K562 (cell line): Measurements from ENCODE around the gene WDR70. TPM values are rescaled to one million over a fixed set of nuclear protein-coding genes. Genes with fewer than 3 reads are reported as not detected.

Experiments
- ATF7 ChIP-seq: fragments of 450-650 bp; IDR thresholded peaks from 2 replicates; pipeline ENCODE4 v1.7.1; 2014; ENCODE audit warnings: mild to moderate bottlenecking, moderate library complexity
- BMI1 ChIP-seq: fragments of 150-350 bp; IDR thresholded peaks from 2 replicates; pipeline ENCODE4 v1.6.1; 2014; ENCODE audit warnings: low read length
- CSDE1 ChIP-seq, 2 experiments: fragments of 450-650 bp; IDR thresholded peaks; 2 replicates each; pipeline ENCODE4 v1.6.1; 2016; ENCODE audit warnings: mild to moderate bottlenecking in 1 of 2
- CXXC5 ChIP-seq: fragments of 250-450 bp; sonication (Bioruptor Pico); IDR thresholded peaks from 2 replicates; pipeline ENCODE4 v1.8.0; 2022; ENCODE audit warnings: inconsistent platforms, mild to moderate bottlenecking, moderate library complexity
- DNMT1 ChIP-seq: fragments of 450-650 bp; IDR thresholded peaks from 2 replicates; pipeline ENCODE4 v1.6.1; 2016; ENCODE audit warnings: antibody characterized with exemption, mild to moderate bottlenecking
- ELF1 ChIP-seq: fragments of 200-800 bp; sonication (Bioruptor generic); IDR thresholded peaks from 2 replicates; pipeline ENCODE4 v1.6.1; 2016; ENCODE audit warnings: missing genetic modification characterization, missing compliant biosample characterization
- JUND ChIP-seq, 2 experiments: IDR thresholded peaks; 2 replicates in 1 of 2; 3 replicates in 1 of 2; pipeline ENCODE4 v1.6.1; 2011; ENCODE audit warnings: borderline replicate concordance in 2 of 2, low read depth in 2 of 2, low read length in 2 of 2, improper control_type of control experiment in 1 of 2, missing biosample characterization in 1 of 2, missing genetic modification characterization in 1 of 2, missing genetic modification reagents in 1 of 2
- KLF10 ChIP-seq: fragments of 250-450 bp; sonication (Bioruptor Pico); IDR thresholded peaks from 2 replicates; pipeline ENCODE4 v1.6.1; 2021; ENCODE audit warnings: matching md5 sums
- LARP7 ChIP-seq: fragments of 450-650 bp; IDR thresholded peaks from 2 replicates; pipeline ENCODE4 v1.6.1; 2016
- MED1 ChIP-seq: sonication (generic); formaldehyde crosslinking; IDR thresholded peaks from 2 replicates; pipeline ENCODE4 v1.8.1; 2023; ENCODE audit warnings: missing genetic modification reagents, borderline replicate concordance
- PHB2 ChIP-seq: fragments of 450-650 bp; IDR thresholded peaks from 2 replicates; pipeline ENCODE4 v1.6.1; 2017; ENCODE audit warnings: low read depth
- SMARCA4 ChIP-seq: fragments of 450-650 bp; IDR thresholded peaks from 2 replicates; pipeline ENCODE4 v1.6.1; 2016
- TARDBP ChIP-seq: fragments of 450-650 bp; IDR thresholded peaks from 2 replicates; pipeline ENCODE4 v1.6.1; 2016
- TEAD2 ChIP-seq: fragments of 450-650 bp; IDR thresholded peaks from 2 replicates; pipeline ENCODE4 v1.6.1; 2016; ENCODE audit warnings: missing genetic modification characterization, control low read depth, missing compliant biosample characterization
- TFAM ChIP-seq: fragments of 250-450 bp; sonication (Bioruptor Pico); conservative IDR thresholded peaks from 2 replicates; pipeline ENCODE4 v1.5.0; 2021; ENCODE audit warnings: mild to moderate bottlenecking, moderate library complexity
- ZC3H11A ChIP-seq: IDR thresholded peaks from 2 replicates; pipeline ENCODE4 v1.6.1; 2012; ENCODE audit warnings: low read depth, low read length, improper control_type of control experiment
- ZNF133 ChIP-seq: fragments of 250-450 bp; sonication (Bioruptor Pico); IDR thresholded peaks from 2 replicates; pipeline ENCODE4 v1.4.0; 2020; ENCODE audit warnings: mild to moderate bottlenecking
- ZNF695 ChIP-seq: fragments of 450-650 bp; formaldehyde crosslinking; IDR thresholded peaks from 2 replicates; pipeline ENCODE4 v1.4.0; 2020; ENCODE audit warnings: mild to moderate bottlenecking, moderate library complexity
- ZNF696 ChIP-seq: fragments of 250-450 bp; sonication (Bioruptor Pico); conservative IDR thresholded peaks from 2 replicates; pipeline ENCODE4 v1.4.0; 2020; ENCODE audit warnings: mild to moderate bottlenecking, moderate library complexity
- polyA plus RNA-seq, 8 experiments: library from polyadenylated mRNA; depleted of rRNA in 4 of 8; stranded (reverse) in 5 of 8; unstranded in 3 of 8; fragments of >200 nt; fragmentation: Nextera tagmentation in 2 of 8; fragmentation: Illumina TruSeq in 1 of 8; extraction: Ambion mirVana in 2 of 8; extraction: Trizol in 1 of 8; gene quantifications; 2 replicates each; pipeline versions ENCODE4 v1.2.1 to v1.2.3, GENCODE V29; 2011 to 2014; ENCODE audit warnings: inconsistent platforms in 1 of 8, missing spikeins in 1 of 8
- total RNA-seq, 7 experiments: library from RNA; depleted of rRNA in 6 of 7; stranded (reverse); fragments of >200 nt in 6 of 7; fragmentation: Illumina TruSeq in 2 of 7; extraction: Trizol in 2 of 7; gene quantifications; 2 replicates each; pipeline versions ENCODE4 v1.2.1 to v1.2.3, GENCODE V29; 2011 to 2021; ENCODE audit warnings: low replicate concordance in 1 of 7
- TF ChIP-seq, protein P1 (sequence below): fragments of 450-650 bp; IDR thresholded peaks from 2 replicates; pipeline ENCODE4 v1.6.1; 2016; ENCODE audit warnings: mild to moderate bottlenecking
- TF ChIP-seq, protein P2 (sequence below): fragments of 450-650 bp; formaldehyde crosslinking; IDR thresholded peaks from 2 replicates; pipeline ENCODE4 v1.4.0; 2020; ENCODE audit warnings: mild to moderate bottlenecking, moderate library complexity
- TF ChIP-seq, protein P3 (sequence below): sonication (generic); formaldehyde crosslinking; IDR thresholded peaks from 2 replicates; pipeline ENCODE4 v1.5.0; 2020; ENCODE audit warnings: missing genetic modification reagents

Gene WDR70
- total and polyA plus RNA-seq, 9 of the 15 experiments (the other 6 are each of a cell fraction or from before 2014, with no cell fraction given) = 16.8 to 46.6 (median 38.8) TPM

DNA sequence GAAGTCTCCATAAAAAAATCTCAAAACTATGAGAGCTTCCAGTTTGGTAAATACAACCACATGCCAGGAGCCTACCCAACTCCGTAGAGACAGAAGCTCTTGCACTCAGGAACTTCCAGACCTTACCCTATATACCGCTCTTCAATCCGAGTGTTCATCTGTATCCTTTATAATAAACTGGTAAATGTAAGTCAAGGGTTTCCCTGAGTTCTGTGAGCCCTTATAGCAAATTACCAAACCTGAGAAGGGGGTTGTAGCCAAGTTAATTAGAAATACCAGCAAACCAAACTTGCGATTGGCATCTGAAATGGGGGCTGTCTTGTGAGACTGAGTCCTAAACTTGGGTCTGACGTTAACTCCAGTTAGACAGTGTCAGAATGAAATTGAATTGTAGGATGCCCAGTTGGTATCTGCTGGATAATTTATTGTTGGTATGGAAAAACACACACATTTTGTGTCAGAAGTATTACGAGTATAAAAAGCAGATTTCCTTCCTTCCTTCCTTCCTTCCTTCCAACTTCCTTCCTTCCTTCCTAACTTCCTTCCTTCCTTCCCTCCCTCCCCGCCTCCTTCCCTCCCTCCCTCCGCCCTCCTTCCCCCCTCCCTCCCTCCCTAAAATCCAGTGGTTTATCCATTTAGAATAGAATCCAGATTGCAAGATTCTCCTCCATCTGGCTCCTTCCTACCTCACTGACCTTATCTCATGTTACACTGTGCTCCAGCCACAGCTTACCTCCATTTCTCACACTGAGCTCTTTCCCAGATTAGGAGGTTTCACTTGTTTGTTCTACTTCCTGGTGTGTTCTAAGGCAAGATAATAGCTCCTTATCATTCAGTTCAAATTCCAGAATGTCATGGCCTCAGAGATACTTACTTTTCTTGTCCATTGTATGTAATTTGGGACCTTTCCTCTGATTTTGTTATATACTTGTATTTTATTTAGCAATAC, 196.7 kb downstream of the WDR70 start (continued):
- TF ChIP-seq, protein P1, sequence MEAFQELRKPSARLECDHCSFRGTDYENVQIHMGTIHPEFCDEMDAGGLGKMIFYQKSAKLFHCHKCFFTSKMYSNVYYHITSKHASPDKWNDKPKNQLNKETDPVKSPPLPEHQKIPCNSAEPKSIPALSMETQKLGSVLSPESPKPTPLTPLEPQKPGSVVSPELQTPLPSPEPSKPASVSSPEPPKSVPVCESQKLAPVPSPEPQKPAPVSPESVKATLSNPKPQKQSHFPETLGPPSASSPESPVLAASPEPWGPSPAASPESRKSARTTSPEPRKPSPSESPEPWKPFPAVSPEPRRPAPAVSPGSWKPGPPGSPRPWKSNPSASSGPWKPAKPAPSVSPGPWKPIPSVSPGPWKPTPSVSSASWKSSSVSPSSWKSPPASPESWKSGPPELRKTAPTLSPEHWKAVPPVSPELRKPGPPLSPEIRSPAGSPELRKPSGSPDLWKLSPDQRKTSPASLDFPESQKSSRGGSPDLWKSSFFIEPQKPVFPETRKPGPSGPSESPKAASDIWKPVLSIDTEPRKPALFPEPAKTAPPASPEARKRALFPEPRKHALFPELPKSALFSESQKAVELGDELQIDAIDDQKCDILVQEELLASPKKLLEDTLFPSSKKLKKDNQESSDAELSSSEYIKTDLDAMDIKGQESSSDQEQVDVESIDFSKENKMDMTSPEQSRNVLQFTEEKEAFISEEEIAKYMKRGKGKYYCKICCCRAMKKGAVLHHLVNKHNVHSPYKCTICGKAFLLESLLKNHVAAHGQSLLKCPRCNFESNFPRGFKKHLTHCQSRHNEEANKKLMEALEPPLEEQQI = peak; percentile 62; the same call in 1 of the 2 replicates
- no peak for TF ChIP-seq ZC3H11A
- no peak for TF ChIP-seq MED1 (CRISPR knock-in tag)
- no peak for TF ChIP-seq CSDE1 (IDR thresholded peaks at IDR 0.05)
- TF ChIP-seq PHB2 = peak; percentile 92
- no peak for TF ChIP-seq TFAM (CRISPR knock-in tag)
- no peak for TF ChIP-seq KLF10
- TF ChIP-seq ZNF696 (CRISPR knock-in tag) = no peak
- no peak for TF ChIP-seq TARDBP
- TF ChIP-seq, protein P2, sequence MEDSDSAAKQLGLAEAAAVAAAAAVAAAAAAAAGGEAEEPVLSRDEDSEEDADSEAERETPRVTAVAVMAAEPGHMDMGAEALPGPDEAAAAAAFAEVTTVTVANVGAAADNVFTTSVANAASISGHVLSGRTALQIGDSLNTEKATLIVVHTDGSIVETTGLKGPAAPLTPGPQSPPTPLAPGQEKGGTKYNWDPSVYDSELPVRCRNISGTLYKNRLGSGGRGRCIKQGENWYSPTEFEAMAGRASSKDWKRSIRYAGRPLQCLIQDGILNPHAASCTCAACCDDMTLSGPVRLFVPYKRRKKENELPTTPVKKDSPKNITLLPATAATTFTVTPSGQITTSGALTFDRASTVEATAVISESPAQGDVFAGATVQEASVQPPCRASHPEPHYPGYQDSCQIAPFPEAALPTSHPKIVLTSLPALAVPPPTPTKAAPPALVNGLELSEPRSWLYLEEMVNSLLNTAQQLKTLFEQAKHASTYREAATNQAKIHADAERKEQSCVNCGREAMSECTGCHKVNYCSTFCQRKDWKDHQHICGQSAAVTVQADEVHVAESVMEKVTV (CRISPR knock-in tag) = no peak
- no peak for TF ChIP-seq LARP7
- peak; percentile 52; the same call in 1 of the 2 replicates for TF ChIP-seq CXXC5
- TF ChIP-seq ZNF695 (CRISPR knock-in tag) = no peak
- TF ChIP-seq SMARCA4 = peak; percentile 96
- TF ChIP-seq TEAD2 (tag) = no peak
- TF ChIP-seq, protein P3, sequence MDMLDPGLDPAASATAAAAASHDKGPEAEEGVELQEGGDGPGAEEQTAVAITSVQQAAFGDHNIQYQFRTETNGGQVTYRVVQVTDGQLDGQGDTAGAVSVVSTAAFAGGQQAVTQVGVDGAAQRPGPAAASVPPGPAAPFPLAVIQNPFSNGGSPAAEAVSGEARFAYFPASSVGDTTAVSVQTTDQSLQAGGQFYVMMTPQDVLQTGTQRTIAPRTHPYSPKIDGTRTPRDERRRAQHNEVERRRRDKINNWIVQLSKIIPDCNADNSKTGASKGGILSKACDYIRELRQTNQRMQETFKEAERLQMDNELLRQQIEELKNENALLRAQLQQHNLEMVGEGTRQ (CRISPR knock-in tag) = no peak
- TF ChIP-seq ELF1 (tag) = peak; percentile 47; the same call in 1 of the 2 replicates
- no peak for TF ChIP-seq BMI1
- no peak for TF ChIP-seq ZNF133 (CRISPR knock-in tag)
- peak; percentile 53; the same call in 1 of the 2 replicates for TF ChIP-seq JUND (IDR thresholded peaks at IDR 0.05; ENCODE audit: borderline replicate concordance, low read depth, low read length)
- TF ChIP-seq JUND (tag; IDR thresholded peaks at IDR 0.05; ENCODE audit: borderline replicate concordance, low read depth, low read length) = peak; percentile 17; the same call in 1 of the 3 replicates
- no peak for TF ChIP-seq ATF7
- no peak for TF ChIP-seq DNMT1
